Testis (tissue), 5 donors: ENCODE data around the gene ZNF550. TPM values are rescaled to one million over a fixed set of nuclear protein-coding genes. Genes with fewer than 3 reads are reported as not detected.
A peak's percentile ranks its signal among the peaks of the same experiment; 100 is the strongest.

Source experiments
- DNase-seq: peaks from one replicate; pipeline ENCODE4 v3.0.0-alpha.2; 2019
- H3K27ac ChIP-seq, 2 donors: fragments of 200-600 bp; sonication (generic); one replicate each; pipeline ENCODE4 v1.5.1; 2019
- H3K27me3 ChIP-seq: fragments of 200-600 bp; sonication (generic); one replicate; pipeline ENCODE4 v1.5.1; 2019
- H3K36me3 ChIP-seq: fragments of 200-600 bp; sonication (generic); one replicate; pipeline ENCODE4 v1.5.1; 2017; ENCODE audit warnings: low read depth; ENCODE audit errors: missing control alignments
- H3K4me1 ChIP-seq: fragments of 200-600 bp; sonication (generic); one replicate; pipeline ENCODE4 v1.5.1; 2019
- H3K4me3 ChIP-seq, 2 donors: fragments of 200-600 bp; sonication (generic); one replicate each; pipeline ENCODE4 v1.5.1; 2017 to 2019
- H3K9me3 ChIP-seq: fragments of 200-600 bp; sonication (generic); one replicate; pipeline ENCODE4 v1.5.1; 2017
- POLR2A ChIP-seq: fragments of 450-650 bp; IDR thresholded peaks from one replicate; pipeline ENCODE4 v1.6.1; 2017; ENCODE audit warnings: antibody characterized with exemption, mild to moderate bottlenecking, moderate library complexity
- WGBS, 2 donors: methylation state at CpG; one replicate each; pipeline ENCODE4 v1.1.5; 2018; 5-methylcytosine and 5-hydroxymethylcytosine counted together
- intact Hi-C: fragments of 100-400 bp; cut with DNase I; formaldehyde crosslinking; loops from one replicate; pipeline ENCODE4 v1.15.1; 2023; ENCODE audit warnings: low total_unique reads
- long read RNA-seq, 2 donors: transcript quantifications; one replicate each; lab custom pipeline, GENCODE V29; 2026
- polyA plus RNA-seq: library from polyadenylated mRNA; stranded (reverse); fragments of 350-450 nt; fragmentation: Illumina TruSeq; extraction: RNeasy Lipid Tissue Mini Kit (QIAGEN cat#74804); gene quantifications from one replicate; pipeline ENCODE4 v1.2.3, GENCODE V29; 2014; ENCODE audit warnings: low read depth, low replicate concordance; ENCODE audit not compliant: insufficient read depth
- total RNA-seq, 2 donors: library from RNA; depleted of rRNA; stranded (reverse); fragments of >200 nt; gene quantifications; one replicate each; pipeline ENCODE4 v1.2.3, GENCODE V29; 2016
- TF ChIP-seq, protein P1 (sequence below), 3 experiments: fragments of 450-650 bp in 2 of 3; fragments of 200-600 bp in 1 of 3; sonication (generic) in 1 of 3; IDR thresholded peaks; one replicate each; pipeline ENCODE4 v1.5.1; 2016 to 2019; ENCODE audit warnings: antibody characterized with exemption in 3 of 3, mild to moderate bottlenecking in 2 of 3, moderate library complexity in 1 of 3

The ZNF550 gene
- 10 to 100 TPM in 1 of 2 donors, 1 to 10 TPM in 1; 9.9 to 10.7 TPM for total RNA-seq
- polyA plus RNA-seq = 5.7 TPM
- long read RNA-seq, donor 1, partial matches to known transcripts = 23 of 28 reads
- long read RNA-seq, donor 1, other reads (novel, unspliced or antisense) = 0 of 28 reads
- long read RNA-seq, donor 2, partial matches to known transcripts = 6 of 8 reads
- long read RNA-seq, donor 2, other reads (novel, unspliced or antisense) = 0 of 8 reads

DNA sequence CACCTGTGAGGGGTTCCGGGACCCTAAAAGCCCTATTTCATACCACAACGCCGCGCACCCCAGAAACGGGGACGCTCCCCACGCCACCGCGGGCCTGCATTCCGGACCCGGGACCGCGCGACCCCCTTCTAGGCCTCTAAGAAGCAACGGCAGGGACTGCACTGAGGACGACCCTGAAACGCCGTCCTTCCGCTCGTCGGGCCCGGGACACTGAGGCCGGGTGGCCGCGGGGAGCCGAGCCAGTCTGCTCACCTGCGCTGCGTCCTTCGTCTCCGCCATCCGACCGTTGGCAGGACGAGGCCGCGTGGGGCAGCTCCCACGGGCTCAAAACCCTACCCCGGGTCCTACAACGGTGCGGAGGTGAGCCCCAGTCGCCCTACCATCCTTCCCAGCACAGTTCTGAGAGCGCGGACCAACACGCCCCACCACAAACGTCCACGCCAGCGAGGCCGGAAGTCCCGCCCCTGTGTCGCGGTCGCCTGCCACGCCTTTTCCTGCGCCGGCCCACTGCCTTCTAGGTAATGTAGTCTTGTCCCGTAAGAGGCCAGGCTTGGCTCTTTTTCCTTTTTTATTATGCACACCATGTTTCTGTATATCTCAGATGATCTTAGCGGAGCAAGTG is at the start of gene ZNF550:
Gene ZNF550 (minus strand): TSS at position 460 of the 622 bp plus-strand sequence. CDS start 181 bp downstream, at position 279.
- no peaks in the 10 kb centered on the region for H3K9me3 ChIP-seq
- no peaks in the 10 kb centered on the region for H3K36me3 ChIP-seq
- TF ChIP-seq POLR2A = no peak
- TF ChIP-seq, protein P1, sequence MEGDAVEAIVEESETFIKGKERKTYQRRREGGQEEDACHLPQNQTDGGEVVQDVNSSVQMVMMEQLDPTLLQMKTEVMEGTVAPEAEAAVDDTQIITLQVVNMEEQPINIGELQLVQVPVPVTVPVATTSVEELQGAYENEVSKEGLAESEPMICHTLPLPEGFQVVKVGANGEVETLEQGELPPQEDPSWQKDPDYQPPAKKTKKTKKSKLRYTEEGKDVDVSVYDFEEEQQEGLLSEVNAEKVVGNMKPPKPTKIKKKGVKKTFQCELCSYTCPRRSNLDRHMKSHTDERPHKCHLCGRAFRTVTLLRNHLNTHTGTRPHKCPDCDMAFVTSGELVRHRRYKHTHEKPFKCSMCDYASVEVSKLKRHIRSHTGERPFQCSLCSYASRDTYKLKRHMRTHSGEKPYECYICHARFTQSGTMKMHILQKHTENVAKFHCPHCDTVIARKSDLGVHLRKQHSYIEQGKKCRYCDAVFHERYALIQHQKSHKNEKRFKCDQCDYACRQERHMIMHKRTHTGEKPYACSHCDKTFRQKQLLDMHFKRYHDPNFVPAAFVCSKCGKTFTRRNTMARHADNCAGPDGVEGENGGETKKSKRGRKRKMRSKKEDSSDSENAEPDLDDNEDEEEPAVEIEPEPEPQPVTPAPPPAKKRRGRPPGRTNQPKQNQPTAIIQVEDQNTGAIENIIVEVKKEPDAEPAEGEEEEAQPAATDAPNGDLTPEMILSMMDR (IDR thresholded peaks at IDR 0.05) = no peak
- H3K4me1 ChIP-seq = peaks cover 9% of the 10 kb centered on the region
- H3K4me3 ChIP-seq = peak within 1 kb of the TSS; percentile 83 to 92
- intact Hi-C loops = no loop called here
- H3K27ac ChIP-seq = peak within 1 kb of the TSS; percentile 34 to 45
- DNase-seq = peak; percentile 95
- no peaks in the 10 kb centered on the region for H3K27me3 ChIP-seq
- 0 to 1% methylated on average over 15 to 53 of the region's 56 CpGs for WGBS, 2 donors

DNA sequence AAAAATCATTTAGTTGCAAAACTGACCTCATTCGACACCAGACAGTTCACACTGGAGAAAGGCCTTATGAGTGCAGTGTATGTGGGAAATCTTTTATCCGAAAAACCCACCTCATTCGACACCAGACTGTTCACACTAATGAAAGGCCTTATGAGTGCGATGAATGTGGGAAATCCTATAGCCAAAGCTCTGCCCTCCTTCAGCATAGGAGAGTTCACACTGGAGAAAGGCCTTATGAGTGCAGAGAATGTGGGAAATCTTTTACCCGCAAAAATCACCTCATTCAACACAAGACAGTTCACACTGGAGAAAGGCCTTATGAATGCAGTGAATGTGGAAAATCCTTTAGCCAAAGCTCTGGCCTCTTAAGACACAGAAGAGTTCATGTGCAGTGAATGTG is 47.3 kb upstream of the ZNF550 start:
- H3K4me3 ChIP-seq = no peak overlapping the region
- no peaks in the 10 kb centered on the region for H3K9me3 ChIP-seq
- H3K4me1 ChIP-seq = no peaks in the 10 kb centered on the region
- H3K27me3 ChIP-seq = no peaks in the 10 kb centered on the region
- intact Hi-C loops = no loop called here
- H3K27ac ChIP-seq = no peak overlapping the region
- no peak for DNase-seq
- TF ChIP-seq, protein P1 (IDR thresholded peaks at IDR 0.05) = no peak
- TF ChIP-seq POLR2A = no peak
- no peaks in the 10 kb centered on the region for H3K36me3 ChIP-seq
- WGBS, 2 donors = 96 to 97% methylated on average over 5 of the region's 5 CpGs

DNA sequence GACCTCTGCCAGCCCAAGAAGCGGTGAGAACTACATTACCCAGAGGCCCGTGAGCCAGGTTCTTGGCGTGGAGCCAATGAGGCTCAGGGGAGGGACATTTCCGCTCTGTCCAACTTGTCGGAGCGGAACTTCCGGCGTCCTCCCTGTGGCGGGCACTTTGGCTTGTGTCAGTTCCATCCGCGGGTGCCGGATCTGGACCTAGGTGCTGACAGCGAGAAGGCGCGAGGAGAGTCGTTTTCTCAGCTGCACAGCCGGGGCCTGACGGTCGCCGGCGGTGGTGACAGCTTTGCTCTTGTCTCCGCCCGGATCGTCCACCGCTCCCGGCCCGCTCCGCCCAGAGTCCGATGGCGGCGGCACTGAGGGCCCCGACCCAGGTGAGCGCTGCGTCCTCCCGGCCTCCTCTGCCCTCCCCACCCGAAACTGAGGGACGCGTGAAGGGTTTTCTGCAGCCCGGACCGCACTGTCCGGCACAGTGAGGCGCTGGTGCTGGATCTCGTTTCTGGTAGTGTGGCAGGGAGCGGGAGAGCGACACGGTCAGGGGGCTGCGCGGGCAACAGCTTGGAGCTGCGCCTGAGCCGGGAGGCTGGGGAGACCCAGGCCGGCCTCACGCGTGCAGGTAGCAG is 40.2 kb upstream of the ZNF550 start, which contains the start of gene ZNF530:
Gene ZNF530 (plus strand): TSS at position 125 of the 623 bp plus-strand sequence. CDS start 4,461 bp downstream, outside the sequence.
- intact Hi-C loops = no loop called here

DNA sequence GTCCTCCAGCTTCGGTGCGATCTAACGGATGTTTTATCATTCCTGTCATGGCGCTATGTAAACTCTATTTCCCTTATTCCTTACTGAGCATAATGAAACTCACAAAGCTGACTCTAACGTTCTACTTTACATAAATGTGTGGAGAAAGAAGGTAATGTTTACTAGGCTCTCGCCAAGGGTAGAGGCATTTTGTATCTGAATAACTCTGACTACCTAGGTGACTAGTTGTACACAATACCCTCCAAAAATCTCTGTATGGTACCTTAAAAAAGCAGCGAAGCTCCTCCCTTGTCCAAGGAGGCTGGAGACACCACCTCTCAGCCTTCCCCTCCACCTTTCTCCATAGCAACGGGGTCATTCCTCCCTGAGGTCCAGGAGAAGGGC is 39.7 kb upstream of the ZNF550 start:
- Histone ChIP-seq H3K9me3 (no peaks in the 10 kb centered on the region), H3K4me3 (peak overlapping the region; percentile 58 to 77), H3K27me3 (no peaks in the 10 kb centered on the region), H3K36me3 (no peaks in the 10 kb centered on the region), H3K27ac (no peak overlapping the region), H3K4me1 (no peaks in the 10 kb centered on the region)
- intact Hi-C loops = no loop called here
- TF ChIP-seq, protein P1 (IDR thresholded peaks at IDR 0.05) = no peak
- no peak for TF ChIP-seq POLR2A
- WGBS, 2 donors = 33 to 47% methylated on average over 8 of the region's 8 CpGs
- DNase-seq = no peak

More for the DNA sequence above, 40.2 kb upstream of the ZNF550 start, which contains the start of gene ZNF530:
- Histone ChIP-seq H3K36me3 (no peaks in the 10 kb centered on the region), H3K27ac (no peak within 1 kb of the TSS), H3K27me3 (no peaks in the 10 kb centered on the region), H3K4me3 (peak within 1 kb of the TSS; percentile 58 to 77), H3K9me3 (no peaks in the 10 kb centered on the region), H3K4me1 (no peaks in the 10 kb centered on the region)
- peak; percentile 97 for DNase-seq
- 0% methylated on average over 12 to 46 of the region's 53 CpGs for WGBS, 2 donors
- TF ChIP-seq POLR2A = no peak
- TF ChIP-seq, protein P1 (IDR thresholded peaks at IDR 0.05) = no peak
